Activated CD4-positive, CD25-positive, alpha-beta regulatory T cell treated with anti-CD3 and anti-CD28 coated beads, Interleukin-2, amount 50 U/mL, for 16 hours (primary cell): ENCODE data around the gene ZFYVE1.
"Not testable (repeated sequence)": the region's sequence is repeated elsewhere in the genome, so short reads cannot be mapped to it uniquely, and the experiment has no call there.

ENCODE experiments used
- DNase-seq: peaks from one replicate; pipeline ENCODE4 v3.0.0-alpha.2; 2020; ENCODE audit warnings: low read depth, low spot score

The ZFYVE1 gene

GRCh38 chr14:73026845-73027542 is at the start of gene ZFYVE1:
Gene ZFYVE1 (minus strand): TSS chr14:73027106. CDS start chr14:73024508, 2,598 bp downstream.
- DNase-seq = peak; percentile 81

- DNase-seq = no peak
These were observed 42.7 kb upstream of the ZFYVE1 start for GRCh38 chr14:73069585-73069984.

- peak; percentile 24 for DNase-seq
These were observed 32.2 kb upstream of the ZFYVE1 start for GRCh38 chr14:73058922-73059673.

GRCh38 chr14:73058224-73058921 is 31.5 kb upstream of the ZFYVE1 start, which contains the start of gene RBM25:
Gene RBM25 (plus strand): TSS chr14:73058534. CDS start chr14:73071642, 13,108 bp downstream.
- peak; percentile 90 for DNase-seq

GRCh38 chr14:73057944-73058223 is 31.0 kb upstream of the ZFYVE1 start:
- DNase-seq = no peak

GRCh38 chr14:73055251-73055650 is 28.3 kb upstream of the ZFYVE1 start:
- no peak for DNase-seq

GRCh38 chr14:73049428-73049827 is 22.5 kb upstream of the ZFYVE1 start:
- DNase-seq = no peak

- DNase-seq = no peak
These were observed 20.9 kb upstream of the ZFYVE1 start for GRCh38 chr14:73047808-73048207.

GRCh38 chr14:73036706-73037450 is 10.0 kb upstream of the ZFYVE1 start:
- DNase-seq = not testable (repeated sequence)

GRCh38 chr14:73027984-73028383 is 1.1 kb upstream of the ZFYVE1 start:
- no peak for DNase-seq

GRCh38 chr14:73027546-73027945 is 640 bp upstream of the ZFYVE1 start:
- no peak for DNase-seq

GRCh38 chr14:73026243-73026844 is 562 bp downstream of the ZFYVE1 start:
- no peak for DNase-seq

GRCh38 chr14:73025544-73025943 is 1.4 kb downstream of the ZFYVE1 start:
- DNase-seq = no peak

- no peak for DNase-seq
These were observed 4.9 kb downstream of the ZFYVE1 start for GRCh38 chr14:73022051-73022450.

GRCh38 chr14:73016011-73016410 is 10.9 kb downstream of the ZFYVE1 start:
- DNase-seq = not testable (repeated sequence)

GRCh38 chr14:73015552-73015951 is 11.4 kb downstream of the ZFYVE1 start:
- not testable (repeated sequence) for DNase-seq

- DNase-seq = no peak
These were observed 12.8 kb downstream of the ZFYVE1 start for GRCh38 chr14:73014105-73014504.

- DNase-seq = not testable (repeated sequence)
These were observed 15.7 kb downstream of the ZFYVE1 start for GRCh38 chr14:73011189-73011588.

GRCh38 chr14:73008501-73008900 is 18.4 kb downstream of the ZFYVE1 start:
- DNase-seq = no peak

GRCh38 chr14:73007835-73008234 is 19.1 kb downstream of the ZFYVE1 start:
- no peak for DNase-seq

GRCh38 chr14:73004641-73005040 is 22.3 kb downstream of the ZFYVE1 start:
- not testable (repeated sequence) for DNase-seq
